ENCODE results near the gene TNFRSF18. TPM values are rescaled to one million over a fixed set of nuclear protein-coding genes. Genes with fewer than 3 reads are reported as not detected.

TNFRSF18 gene
- total and polyA plus RNA-seq, 10 of the 15 experiments (the other 5 are each of a cell fraction or from before 2014, with no cell fraction given), result 0.18 to 7.5 (median 1.5) TPM; not detected in 1

DNA sequence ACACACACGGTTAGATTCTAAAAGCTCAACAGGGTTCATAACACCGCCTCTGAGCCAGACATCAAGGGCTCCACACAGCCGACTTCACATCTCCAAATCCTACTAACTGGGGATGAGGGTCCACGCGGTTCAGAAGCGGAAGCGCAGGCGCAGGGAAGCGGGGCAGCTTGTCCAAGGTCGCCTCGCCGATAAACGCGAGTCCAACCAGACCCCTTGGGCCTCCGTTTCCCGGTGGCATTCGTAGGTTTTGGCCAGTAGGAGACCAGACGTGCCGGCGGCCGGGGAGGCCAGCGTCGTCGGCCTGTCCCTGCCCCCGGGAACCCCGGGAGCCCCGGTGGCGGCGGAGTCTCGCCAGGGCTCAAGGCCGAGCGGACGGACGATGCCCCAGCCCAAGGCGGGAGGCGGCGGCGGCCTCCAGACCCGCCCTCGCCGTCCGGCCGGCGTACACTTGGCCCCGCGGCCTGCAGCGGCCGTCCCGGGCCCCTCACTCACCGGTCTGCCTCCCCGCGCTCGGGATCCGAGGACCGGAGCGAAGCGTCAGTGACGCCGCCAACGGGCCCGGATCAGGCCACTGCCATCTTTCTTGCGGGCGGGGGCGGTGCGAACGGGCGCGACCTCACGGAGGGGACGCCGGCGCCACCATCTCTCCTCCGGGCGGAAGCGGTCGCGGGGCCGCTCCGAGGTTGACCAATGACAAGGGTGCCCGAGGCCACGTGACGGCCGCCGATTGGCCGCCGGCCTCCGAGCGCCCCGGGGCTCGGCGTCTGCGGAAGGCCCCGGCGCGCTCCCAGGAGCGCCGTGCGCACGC, 25.2 kb upstream of the TNFRSF18 start, which contains the start of gene SDF4 (continued):
- TF ChIP-seq, protein P1, sequence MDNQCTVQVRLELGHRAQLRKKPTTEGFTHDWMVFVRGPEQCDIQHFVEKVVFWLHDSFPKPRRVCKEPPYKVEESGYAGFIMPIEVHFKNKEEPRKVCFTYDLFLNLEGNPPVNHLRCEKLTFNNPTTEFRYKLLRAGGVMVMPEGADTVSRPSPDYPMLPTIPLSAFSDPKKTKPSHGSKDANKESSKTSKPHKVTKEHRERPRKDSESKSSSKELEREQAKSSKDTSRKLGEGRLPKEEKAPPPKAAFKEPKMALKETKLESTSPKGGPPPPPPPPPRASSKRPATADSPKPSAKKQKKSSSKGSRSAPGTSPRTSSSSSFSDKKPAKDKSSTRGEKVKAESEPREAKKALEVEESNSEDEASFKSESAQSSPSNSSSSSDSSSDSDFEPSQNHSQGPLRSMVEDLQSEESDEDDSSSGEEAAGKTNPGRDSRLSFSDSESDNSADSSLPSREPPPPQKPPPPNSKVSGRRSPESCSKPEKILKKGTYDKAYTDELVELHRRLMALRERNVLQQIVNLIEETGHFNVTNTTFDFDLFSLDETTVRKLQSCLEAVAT (IDR thresholded peaks at IDR 0.05), result no peak
- TF ChIP-seq CREM (IDR thresholded peaks at IDR 0.05; ENCODE audit: low read depth) (peak; percentile 71), NBN (IDR thresholded peaks at IDR 0.05) (no peak), RCOR1 (conservative IDR thresholded peaks at IDR 0.05; ENCODE audit: low read depth, low read length) (peak; percentile 92; the same call in 1 of the 2 replicates), MTA2 (IDR thresholded peaks at IDR 0.05; ENCODE audit: low read depth) (no peak), KLF5 (IDR thresholded peaks at IDR 0.05; ENCODE audit: partially characterized antibody) (no peak), SMAD1 (IDR thresholded peaks at IDR 0.05; ENCODE audit: low read depth, partially characterized antibody) (no peak), JUND (IDR thresholded peaks at IDR 0.05; ENCODE audit: low read depth, low read length) (0 out of 2 replicates have a peak, but pooled peaks have one; percentile 16), EGR1 (IDR thresholded peaks at IDR 0.05; ENCODE audit: borderline replicate concordance in 1 of 2, low read depth in 2 of 2, low read length in 2 of 2) (peak; percentile 22 to 83), ZSCAN29 (IDR thresholded peaks at IDR 0.05) (peak; percentile 39; the same call in 1 of the 2 replicates), TARDBP (IDR thresholded peaks at IDR 0.05; ENCODE audit: borderline replicate concordance) (0 out of 2 replicates have a peak, but pooled peaks have one; percentile 63), CHD4 (IDR thresholded peaks at IDR 0.05) (no peak)
- TF ChIP-seq, protein P2, sequence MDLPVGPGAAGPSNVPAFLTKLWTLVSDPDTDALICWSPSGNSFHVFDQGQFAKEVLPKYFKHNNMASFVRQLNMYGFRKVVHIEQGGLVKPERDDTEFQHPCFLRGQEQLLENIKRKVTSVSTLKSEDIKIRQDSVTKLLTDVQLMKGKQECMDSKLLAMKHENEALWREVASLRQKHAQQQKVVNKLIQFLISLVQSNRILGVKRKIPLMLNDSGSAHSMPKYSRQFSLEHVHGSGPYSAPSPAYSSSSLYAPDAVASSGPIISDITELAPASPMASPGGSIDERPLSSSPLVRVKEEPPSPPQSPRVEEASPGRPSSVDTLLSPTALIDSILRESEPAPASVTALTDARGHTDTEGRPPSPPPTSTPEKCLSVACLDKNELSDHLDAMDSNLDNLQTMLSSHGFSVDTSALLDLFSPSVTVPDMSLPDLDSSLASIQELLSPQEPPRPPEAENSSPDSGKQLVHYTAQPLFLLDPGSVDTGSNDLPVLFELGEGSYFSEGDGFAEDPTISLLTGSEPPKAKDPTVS (IDR thresholded peaks at IDR 0.05; ENCODE audit: low read depth, low read length), result no peak
- TF ChIP-seq, protein P3, sequence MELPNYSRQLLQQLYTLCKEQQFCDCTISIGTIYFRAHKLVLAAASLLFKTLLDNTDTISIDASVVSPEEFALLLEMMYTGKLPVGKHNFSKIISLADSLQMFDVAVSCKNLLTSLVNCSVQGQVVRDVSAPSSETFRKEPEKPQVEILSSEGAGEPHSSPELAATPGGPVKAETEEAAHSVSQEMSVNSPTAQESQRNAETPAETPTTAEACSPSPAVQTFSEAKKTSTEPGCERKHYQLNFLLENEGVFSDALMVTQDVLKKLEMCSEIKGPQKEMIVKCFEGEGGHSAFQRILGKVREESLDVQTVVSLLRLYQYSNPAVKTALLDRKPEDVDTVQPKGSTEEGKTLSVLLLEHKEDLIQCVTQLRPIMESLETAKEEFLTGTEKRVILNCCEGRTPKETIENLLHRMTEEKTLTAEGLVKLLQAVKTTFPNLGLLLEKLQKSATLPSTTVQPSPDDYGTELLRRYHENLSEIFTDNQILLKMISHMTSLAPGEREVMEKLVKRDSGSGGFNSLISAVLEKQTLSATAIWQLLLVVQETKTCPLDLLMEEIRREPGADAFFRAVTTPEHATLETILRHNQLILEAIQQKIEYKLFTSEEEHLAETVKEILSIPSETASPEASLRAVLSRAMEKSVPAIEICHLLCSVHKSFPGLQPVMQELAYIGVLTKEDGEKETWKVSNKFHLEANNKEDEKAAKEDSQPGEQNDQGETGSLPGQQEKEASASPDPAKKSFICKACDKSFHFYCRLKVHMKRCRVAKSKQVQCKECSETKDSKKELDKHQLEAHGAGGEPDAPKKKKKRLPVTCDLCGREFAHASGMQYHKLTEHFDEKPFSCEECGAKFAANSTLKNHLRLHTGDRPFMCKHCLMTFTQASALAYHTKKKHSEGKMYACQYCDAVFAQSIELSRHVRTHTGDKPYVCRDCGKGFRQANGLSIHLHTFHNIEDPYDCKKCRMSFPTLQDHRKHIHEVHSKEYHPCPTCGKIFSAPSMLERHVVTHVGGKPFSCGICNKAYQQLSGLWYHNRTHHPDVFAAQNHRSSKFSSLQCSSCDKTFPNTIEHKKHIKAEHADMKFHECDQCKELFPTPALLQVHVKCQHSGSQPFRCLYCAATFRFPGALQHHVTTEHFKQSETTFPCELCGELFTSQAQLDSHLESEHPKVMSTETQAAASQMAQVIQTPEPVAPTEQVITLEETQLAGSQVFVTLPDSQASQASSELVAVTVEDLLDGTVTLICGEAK (IDR thresholded peaks at IDR 0.05; ENCODE audit: borderline replicate concordance), result no peak
- TF ChIP-seq, protein P4, sequence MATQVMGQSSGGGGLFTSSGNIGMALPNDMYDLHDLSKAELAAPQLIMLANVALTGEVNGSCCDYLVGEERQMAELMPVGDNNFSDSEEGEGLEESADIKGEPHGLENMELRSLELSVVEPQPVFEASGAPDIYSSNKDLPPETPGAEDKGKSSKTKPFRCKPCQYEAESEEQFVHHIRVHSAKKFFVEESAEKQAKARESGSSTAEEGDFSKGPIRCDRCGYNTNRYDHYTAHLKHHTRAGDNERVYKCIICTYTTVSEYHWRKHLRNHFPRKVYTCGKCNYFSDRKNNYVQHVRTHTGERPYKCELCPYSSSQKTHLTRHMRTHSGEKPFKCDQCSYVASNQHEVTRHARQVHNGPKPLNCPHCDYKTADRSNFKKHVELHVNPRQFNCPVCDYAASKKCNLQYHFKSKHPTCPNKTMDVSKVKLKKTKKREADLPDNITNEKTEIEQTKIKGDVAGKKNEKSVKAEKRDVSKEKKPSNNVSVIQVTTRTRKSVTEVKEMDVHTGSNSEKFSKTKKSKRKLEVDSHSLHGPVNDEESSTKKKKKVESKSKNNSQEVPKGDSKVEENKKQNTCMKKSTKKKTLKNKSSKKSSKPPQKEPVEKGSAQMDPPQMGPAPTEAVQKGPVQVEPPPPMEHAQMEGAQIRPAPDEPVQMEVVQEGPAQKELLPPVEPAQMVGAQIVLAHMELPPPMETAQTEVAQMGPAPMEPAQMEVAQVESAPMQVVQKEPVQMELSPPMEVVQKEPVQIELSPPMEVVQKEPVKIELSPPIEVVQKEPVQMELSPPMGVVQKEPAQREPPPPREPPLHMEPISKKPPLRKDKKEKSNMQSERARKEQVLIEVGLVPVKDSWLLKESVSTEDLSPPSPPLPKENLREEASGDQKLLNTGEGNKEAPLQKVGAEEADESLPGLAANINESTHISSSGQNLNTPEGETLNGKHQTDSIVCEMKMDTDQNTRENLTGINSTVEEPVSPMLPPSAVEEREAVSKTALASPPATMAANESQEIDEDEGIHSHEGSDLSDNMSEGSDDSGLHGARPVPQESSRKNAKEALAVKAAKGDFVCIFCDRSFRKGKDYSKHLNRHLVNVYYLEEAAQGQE (IDR thresholded peaks at IDR 0.05; ENCODE audit: low read depth, low read length), result no peak
- TF ChIP-seq, protein P5, sequence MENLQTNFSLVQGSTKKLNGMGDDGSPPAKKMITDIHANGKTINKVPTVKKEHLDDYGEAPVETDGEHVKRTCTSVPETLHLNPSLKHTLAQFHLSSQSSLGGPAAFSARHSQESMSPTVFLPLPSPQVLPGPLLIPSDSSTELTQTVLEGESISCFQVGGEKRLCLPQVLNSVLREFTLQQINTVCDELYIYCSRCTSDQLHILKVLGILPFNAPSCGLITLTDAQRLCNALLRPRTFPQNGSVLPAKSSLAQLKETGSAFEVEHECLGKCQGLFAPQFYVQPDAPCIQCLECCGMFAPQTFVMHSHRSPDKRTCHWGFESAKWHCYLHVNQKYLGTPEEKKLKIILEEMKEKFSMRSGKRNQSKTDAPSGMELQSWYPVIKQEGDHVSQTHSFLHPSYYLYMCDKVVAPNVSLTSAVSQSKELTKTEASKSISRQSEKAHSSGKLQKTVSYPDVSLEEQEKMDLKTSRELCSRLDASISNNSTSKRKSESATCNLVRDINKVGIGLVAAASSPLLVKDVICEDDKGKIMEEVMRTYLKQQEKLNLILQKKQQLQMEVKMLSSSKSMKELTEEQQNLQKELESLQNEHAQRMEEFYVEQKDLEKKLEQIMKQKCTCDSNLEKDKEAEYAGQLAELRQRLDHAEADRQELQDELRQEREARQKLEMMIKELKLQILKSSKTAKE (IDR thresholded peaks at IDR 0.05; ENCODE audit: low read depth, poor library complexity, severe bottlenecking), result no peak
